GM21360 (cell line): ENCODE measurements around the gene BANK1.

Experiments
- ATAC-seq: cut with Tn5 transposase; IDR thresholded peaks from one replicate; pipeline ENCODE4 v1.9.1; 2021; ENCODE audit warnings: mild to moderate bottlenecking, moderate library complexity; ENCODE audit not compliant: unreplicated experiment

The BANK1 gene

DNA sequence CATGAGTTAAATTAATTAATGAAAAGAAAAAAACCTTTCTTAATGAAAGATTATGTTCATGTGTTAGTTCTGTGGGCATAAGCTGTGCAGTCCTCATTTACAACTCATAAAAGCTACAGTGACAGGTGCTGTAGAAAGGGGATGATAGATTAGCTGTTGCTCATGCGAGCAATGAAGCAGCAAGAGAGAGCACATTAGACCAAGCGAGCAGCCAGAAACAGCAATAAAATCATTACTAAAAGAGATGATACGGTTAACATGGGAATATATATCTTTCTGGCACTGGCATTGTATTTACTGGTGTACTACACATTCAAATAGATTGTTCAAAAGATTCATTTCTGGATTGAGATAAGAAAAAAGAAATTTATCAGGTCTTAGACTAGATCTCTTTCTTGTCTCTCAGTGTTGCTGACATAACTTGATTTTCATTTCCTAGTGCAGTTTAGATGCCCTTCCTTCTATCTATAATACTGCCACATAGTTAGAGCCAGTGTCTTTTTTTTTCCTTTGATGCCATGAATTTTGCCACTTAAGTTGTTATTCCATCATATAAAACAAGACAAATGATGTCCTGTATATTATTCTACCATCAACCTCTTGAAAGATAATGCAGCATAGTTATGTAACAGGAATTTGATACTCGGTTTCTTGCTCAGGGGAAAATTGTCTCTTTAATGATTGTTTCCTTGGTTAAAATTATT lies 164.6 kb downstream of the BANK1 start:
- ATAC-seq: no peak

DNA sequence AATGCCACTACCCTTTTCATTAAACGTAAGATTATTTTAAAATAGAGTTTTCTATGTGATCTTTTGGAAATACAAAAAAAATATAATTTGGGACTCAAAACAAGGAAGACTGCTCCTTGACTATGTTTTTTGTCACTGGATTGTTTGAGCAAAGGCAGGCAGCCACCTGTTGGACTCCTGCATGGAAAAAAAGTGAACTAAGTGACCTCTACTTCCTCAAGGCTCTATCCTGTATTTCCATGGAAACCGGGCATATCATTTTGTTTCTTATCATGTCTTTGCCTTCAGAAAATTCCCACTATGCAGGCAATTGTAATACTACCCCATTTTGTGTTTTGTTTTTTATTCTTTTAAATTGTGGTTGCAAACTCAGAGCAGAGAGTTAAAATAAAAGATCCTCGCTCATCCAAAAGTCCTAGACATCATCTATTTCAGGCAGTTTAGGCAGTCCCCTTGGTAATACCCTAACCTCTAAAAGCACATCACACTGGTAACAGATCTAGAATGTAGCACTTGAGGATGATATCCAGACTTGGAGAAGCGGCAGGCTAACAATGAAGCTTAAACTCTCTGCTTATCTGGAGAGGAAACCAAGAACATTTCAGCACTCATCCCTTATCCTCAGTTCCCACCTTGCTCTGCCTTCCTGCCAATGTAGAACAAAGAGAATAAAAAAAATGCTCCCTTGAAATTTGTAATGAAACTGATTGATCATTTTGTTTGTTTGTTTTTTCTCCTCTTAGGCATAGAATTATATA lies 165.7 kb downstream of the BANK1 start:
- ATAC-seq: no peak

DNA sequence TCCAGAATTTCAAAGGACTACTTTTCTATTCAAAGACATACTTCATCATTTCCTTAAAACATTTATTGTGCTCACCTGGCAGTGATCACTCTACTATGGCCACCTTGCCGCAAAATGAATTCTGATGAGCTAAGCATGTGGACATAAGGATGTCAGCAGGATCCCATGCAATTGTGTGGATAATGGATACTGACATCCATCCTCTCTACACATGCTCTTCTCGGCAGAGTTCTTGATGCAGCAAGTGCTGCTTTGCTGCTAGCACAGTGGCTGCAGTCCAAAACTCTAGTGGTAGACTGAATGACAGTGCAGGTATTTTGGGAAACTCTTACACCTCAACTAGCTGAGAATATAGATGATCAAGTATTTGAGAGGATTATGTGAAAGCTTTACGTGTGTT lies 168.0 kb downstream of the BANK1 start:
- ATAC-seq: no peak

DNA sequence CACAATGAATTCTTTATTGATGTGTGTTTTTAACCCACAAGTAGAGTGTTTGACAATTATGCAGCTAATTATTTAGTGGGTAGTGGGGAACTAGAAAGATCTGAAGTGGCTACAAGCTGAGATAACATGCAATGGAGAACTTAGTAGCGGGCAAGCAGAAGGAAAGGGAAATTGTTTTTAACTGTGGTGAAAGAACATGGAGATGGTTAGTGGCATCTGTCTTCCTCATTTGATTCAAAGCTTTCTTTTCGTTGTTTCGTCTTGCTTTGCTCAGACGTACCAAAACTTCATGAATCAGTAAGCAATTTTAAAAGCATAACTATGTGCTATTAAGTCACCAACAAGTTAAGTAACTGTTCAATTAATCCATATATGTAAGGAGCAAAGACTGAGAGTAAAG lies 169.9 kb downstream of the BANK1 start:
- no peak for ATAC-seq

DNA sequence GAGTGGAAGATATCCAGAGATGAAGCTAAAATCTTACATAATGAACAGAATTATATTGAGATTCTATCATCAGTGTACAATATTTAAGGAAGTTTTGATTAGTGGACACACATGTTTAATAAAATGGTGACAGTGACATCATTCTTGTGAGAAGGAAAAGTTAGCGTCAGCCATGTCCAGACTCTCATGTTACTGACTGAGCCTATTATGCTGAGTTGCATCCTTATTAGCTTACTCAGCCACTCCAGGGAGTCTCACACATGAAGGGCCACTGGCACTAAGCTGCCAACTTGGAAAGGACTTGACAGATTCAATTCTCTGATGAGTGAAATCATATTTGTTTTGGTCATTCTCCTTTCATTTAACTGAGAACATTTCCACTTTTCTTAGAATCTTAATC lies 170.6 kb downstream of the BANK1 start:
- no peak for ATAC-seq

DNA sequence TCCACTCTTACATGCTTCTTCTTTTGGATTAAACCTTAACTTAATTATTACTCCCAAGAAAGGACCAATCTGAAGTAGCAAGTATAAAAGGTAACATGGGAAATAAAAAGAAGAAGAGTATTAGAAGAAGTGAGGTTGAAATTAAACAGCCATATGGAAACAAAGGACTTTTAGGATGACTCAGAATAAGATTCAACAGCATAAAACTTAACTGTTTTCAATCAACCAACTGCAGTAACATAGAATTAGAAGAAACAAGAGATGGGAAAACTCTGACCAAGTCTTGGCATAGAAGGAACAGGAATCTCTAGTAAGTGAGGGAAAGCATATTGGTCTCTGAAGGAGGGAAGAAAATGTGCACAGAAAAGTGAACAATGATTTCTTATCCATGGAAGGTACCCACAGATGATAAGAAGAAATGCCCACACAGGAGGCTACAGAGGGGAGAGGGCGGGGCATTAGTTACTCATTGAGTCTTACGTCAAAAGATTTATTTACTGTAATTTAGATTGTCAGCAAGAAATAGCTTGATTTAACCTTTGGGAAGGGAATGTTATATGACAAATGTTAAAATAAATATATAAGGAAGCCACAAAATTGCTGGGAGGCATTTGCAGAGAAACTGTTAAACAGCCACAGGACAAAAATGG lies 177.3 kb downstream of the BANK1 start:
- ATAC-seq: no peak

DNA sequence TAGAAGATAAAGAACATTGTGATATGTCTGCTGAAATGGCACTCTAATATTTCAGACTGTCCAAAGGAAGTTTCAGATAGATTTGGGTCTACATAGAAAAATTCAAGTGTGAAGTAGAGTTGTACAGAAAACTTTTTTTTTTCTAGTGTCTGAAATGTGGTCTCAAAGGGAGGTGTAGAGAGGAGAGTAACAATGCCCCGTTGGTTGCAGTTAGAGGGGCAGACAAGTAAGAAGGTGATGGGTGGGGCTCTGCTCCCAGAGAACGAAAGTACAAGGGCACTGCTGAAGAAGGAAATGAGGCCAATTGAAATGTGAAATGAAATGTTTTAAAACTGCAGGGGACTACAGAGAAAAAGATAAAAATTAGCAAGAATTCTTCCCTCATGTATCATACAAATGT lies 177.8 kb downstream of the BANK1 start:
- ATAC-seq: no peak

DNA sequence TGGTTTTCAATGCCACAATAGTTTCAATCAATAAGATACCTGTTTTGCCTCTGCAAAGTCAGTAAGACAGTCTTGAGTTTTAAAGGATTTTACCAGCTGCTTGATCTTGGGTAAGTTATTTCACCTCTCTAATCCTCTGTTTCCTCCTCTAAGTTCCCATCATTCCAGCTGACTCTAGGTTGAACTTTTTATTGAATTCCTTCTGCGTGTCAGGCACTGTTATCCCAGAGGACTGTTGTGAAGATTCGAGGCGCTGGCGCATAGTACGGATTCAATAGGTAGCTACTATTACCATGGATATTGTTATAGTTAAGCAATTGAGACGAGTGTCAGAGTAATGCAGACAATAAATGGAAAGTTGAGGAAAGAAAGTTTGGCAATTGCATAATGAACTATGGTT lies 179.4 kb downstream of the BANK1 start:
- ATAC-seq: no peak

DNA sequence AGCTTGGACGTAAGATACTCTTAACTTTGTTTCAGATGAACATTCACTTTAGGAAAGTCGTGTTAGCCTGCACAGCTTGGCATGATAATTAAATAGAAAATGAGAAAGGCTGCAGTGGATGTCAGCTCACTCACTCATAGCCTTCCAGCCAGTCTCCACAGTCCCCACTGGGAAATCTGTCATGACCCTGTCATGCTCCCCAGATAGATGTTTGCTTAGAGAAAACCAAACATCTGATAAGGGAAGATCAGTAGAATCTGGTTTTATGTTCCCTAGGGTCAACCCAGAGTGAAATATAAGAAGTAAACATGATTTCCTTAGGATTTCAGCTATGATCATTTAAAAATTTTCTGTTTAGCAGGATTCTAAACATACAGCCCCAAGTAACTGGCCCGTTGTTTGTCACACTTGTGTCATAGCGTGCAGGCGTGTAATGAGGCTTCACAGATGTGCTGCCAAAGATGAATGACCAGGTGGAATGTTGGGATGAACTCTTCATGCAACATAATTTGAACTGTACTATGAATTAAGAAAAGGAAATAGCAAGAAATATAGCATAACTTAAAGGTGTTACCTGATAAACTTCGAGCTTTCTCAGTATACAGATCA lies 180.1 kb downstream of the BANK1 start:
- no peak for ATAC-seq

DNA sequence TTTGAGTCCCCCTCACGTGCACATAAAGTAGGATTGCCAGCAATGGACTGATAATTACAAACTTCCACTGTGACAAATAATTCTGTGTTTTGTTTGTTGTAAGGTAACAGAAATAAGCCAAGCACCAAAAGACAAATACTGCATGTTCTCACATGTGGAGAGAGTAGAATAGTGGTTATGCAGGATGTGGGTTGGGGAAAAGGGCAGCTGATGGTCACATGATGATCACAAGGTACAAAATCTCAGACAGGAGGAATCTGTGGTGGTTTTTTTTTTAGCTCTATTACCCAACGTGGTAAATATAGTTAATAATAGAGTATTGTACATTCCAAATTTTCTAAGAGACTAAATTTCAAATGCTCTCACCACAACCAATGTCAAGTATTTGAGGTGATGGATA lies 182.3 kb downstream of the BANK1 start:
- no peak for ATAC-seq

DNA sequence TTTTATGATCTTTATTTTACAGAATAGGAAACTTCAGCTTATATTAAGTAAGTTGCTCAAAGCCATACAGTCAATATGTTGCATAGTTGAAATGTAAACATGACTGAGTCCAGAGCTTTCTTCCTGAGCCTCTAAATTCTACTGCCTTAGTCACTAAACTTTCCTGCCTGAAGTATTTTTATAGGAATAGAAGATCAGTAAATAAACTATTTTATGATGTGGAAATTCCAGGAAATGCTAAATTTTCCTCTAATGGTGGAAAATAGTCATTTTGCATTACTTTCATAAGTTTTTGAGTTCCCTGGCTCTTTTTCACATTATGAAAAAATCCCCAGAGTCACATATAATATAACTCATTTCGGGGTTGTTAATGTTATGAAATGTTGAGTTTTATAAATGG lies 182.8 kb downstream of the BANK1 start:
- no peak for ATAC-seq

DNA sequence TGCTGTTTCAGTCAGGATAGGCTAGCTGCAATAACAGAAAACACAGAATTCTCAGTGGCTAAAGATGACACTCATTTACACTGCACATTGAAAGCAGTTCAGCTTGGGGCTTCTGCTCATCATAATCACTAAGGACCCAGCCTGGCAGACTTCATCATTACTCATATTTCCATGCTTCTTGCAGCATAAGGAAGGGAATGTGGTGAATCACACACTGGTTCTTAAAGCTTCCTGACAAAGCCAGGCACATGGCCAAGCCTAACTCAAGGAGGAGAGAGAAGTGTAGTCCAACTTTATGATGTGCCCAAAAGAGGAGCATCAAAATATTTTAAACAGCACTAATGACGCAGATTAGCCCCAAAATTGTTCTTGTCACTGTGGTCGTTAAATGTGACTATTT lies 186.5 kb downstream of the BANK1 start:
- ATAC-seq: no peak

DNA sequence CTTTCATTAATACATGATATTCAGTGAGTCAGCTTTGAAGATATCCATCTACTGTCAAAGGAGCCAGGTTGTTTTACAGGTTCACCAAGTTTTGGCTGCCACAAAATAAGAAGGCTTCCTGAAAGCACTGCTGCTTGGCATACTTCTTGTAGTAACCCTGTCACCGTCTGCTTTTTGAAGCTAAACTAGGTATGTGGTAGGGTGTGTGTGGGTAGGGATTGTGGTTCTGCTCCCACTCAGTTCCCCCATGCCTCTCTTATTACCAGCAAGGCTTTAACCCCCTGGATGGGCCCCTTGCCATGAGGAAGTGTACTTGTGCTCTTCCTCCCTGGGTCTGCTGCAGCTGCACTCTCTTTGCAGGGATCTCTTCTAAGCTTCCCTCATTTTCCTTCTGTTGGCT lies 191.2 kb downstream of the BANK1 start:
- no peak for ATAC-seq

DNA sequence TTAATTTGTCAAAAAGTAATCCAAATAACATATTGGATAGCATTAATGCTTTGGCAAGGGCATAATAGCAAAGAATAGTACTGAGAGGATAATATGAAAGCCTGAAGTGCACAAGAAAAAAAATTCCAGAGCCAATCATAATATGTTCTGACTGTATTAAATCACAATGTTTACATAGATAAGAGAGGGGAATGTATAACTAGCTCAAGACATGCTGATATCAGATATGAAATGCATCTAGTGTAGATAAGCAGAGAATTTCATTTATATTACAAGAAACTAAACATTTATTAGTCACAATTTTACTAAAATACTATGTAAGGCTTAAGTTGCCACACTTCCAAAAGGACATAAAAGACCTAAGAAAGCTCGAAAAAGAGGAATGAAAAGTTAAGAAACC lies 193.3 kb downstream of the BANK1 start:
- ATAC-seq: no peak

DNA sequence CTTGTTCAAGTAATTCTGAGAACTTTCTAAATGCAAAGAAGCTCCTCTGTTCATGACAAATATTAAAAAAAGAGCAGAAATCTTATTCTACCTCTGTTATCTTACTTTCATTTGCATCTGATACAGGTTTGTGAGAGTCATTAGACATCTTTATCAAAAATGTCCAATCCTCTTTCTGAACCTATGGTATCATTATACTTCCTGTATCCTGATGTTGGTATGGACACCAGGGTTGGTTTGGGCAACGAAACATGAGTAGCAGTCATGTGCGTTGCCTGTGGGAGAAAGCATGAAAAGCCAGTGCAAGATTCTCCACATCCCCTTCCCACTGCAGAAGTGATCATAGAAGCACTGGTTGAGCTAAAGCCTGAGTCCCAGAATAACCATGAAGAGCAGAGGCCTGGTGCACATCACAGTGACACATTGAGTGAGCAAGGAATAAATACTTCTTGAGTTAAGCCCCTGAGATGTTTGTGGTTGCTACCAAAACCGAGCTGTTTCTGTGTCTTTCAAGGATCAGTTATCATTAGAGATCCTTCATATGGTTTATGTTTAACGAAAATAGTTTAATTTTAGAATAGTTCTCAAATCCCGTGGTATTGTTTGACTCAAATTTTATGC lies 197.2 kb downstream of the BANK1 start:
- ATAC-seq: peak; percentile 94

DNA sequence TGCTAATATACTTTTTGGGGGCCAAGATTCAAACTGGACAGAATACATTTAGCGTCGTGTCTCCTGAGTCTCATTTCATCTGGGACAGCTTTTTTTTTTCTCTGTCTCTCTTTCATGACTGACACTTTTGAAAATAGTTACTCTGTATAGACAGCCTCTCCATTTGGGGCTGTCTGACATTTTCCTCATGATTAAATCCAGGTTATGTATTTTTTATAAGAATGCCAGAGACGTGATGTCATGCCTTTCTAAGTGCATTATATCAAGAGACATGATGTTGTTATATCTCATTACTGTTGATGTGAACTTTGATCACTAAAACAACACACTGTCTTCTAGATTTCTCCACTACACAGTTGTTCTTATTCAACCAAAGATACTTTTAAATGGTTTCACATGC lies 199.0 kb downstream of the BANK1 start:
- ATAC-seq: no peak

DNA sequence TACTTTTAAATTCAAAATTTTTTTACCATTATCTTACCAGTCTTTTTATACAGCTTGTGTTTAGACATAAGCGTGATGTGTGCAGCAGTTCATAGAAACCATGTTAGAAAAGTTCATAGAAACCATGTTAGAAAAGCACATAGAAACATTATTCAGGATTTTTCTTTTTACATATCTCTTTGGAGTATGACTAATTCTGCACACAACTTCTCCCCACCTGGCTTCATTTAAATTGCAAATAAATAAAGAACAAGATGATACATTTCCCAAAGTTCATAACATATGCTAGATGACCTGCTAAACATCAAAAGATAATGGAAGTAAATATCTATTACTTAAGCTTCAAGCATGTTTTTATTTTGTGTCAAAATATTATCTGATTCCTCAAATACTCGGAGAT lies 201.9 kb downstream of the BANK1 start:
- ATAC-seq: no peak

DNA sequence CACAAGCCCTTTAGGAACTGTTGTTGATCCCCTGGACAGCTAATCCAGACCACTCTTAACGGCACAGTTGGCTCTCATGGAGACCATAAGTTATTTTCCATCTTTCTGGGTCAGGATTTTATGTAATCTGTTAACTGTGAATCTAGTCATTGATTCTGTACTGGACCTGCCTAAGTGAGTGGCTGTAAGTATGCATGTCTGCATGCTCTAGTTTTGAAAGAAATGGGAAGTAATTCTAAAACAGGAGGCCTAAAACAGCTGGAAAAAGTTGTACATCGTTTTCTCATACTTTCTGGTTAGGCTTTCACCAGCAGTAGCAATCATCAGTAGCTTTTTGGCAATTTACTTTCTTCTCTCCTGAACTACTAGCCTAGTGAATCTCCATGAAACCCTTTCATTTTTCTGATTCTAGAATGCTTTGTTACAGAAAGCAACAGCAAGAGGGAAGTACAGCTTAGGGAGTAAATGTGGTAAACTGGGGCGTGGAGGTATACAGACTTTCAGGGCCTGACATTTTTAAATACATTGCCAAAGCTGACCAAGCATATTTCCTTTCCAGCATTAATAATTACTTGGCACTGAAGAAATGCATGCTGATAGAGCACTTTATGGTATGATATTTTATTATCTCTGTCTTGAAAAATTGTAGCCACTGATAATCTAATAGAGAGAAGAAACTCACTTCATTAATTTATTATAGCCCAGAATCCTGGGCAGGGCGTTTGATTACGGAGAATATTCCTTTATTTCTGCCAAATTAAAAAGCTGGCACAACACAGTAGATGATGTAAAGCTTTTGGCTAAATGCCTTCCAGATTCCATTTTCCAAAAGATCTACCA lies 202.7 kb downstream of the BANK1 start:
- no peak for ATAC-seq

DNA sequence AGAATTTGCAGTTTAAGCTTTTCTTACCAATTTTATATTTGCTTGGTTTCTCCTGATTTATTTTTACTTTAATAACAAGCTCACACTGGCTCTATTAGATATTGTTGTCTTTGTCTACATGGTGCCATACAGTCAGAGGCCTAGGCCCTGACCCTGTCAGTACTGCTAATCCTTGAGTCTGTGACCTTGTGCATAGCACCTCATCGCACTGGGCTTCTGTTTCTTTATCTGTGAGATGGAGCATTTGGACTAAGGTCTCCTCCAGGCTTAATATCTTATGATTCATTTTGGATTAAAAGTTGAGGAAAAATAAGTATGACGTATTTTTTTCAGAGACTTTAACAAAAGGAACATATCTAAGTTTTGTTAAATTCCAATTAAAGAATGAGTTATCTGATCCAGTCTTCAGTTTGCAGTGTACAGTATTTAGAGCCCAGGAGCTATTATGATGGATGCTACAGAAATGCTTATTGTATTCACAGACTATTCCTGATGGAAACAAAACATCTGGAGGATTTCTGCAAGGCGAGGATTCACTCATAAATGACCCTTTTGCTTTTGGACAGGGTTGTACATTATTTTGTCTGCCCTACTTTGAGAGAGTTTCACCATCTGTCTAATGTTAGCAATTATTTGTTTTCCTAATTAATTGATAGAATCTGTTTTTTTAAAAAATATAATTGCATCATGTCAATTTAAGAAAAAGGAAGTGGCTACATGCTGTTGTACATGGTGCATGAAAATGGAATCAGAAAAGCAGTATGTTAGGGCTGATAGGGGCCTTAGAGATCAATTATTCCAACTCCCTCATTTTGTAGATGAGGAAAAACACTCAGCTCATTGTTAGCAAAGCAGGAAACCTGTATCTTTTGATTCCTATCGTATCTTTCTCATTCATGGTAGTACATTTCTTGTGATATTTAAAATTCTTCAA lies 203.6 kb downstream of the BANK1 start:
- ATAC-seq: no peak
